GM23338 (cell line): ENCODE results near the gene C16orf87. TPM values are rescaled to one million over a fixed set of nuclear protein-coding genes. Genes with fewer than 3 reads are reported as not detected.

Experiments used
- ATAC-seq: fragments of 200-7000 bp; cut with Tn5 transposase; 3 replicates; pipeline ENCODE4 v1.9.1; 2020
- DNase-seq: peaks from one replicate; pipeline ENCODE4 v3.0.0-alpha.2; 2015; ENCODE audit warnings: low spot score
- H2AFZ ChIP-seq: fragments of 200-600 bp; sonication (generic); 2 replicates; pipeline ENCODE4 v1.8.0; 2016; ENCODE audit warnings: antibody characterized with exemption, mild to moderate bottlenecking, moderate library complexity
- H3F3A ChIP-seq: fragments of 200-600 bp; sonication (generic); replicated peaks from 2 replicates; pipeline ENCODE4 v1.8.0; 2017; ENCODE audit warnings: antibody characterized with exemption, mixed run types, low read depth
- H3K27ac ChIP-seq: fragments of 200-600 bp; sonication (generic); 2 replicates; pipeline ENCODE4 v1.6.1; 2016; ENCODE audit warnings: low read depth
- H3K27me3 ChIP-seq: fragments of 200-600 bp; sonication (generic); 2 replicates; pipeline ENCODE4 v1.8.0; 2016; ENCODE audit warnings: mild to moderate bottlenecking, mixed run types, moderate library complexity; ENCODE audit not compliant: insufficient read depth
- H3K36me3 ChIP-seq: fragments of 200-600 bp; sonication (generic); 2 replicates; pipeline ENCODE4 v1.8.0; 2016; ENCODE audit warnings: mild to moderate bottlenecking; ENCODE audit not compliant: insufficient read depth
- H3K4me1 ChIP-seq: fragments of 200-600 bp; sonication (generic); 2 replicates; pipeline ENCODE4 v1.8.0; 2016; ENCODE audit warnings: mild to moderate bottlenecking, moderate library complexity; ENCODE audit not compliant: insufficient read depth
- H3K4me2 ChIP-seq: fragments of 200-600 bp; sonication (generic); 2 replicates; pipeline ENCODE4 v1.7.1; 2017; ENCODE audit warnings: mixed run types
- H3K4me3 ChIP-seq: fragments of 200-600 bp; sonication (generic); 2 replicates; pipeline ENCODE4 v1.6.1; 2016; ENCODE audit warnings: mixed run types
- H3K79me2 ChIP-seq: fragments of 200-600 bp; sonication (generic); replicated peaks from 2 replicates; pipeline ENCODE4 v1.8.0; 2017; ENCODE audit warnings: mild to moderate bottlenecking; ENCODE audit not compliant: insufficient read depth
- H3K9me2 ChIP-seq: fragments of 200-600 bp; sonication (generic); 2 replicates; pipeline ENCODE4 v1.8.0; 2017; ENCODE audit not compliant: insufficient read depth
- H4K20me1 ChIP-seq: fragments of 200-600 bp; sonication (generic); replicated peaks from 2 replicates; pipeline ENCODE4 v1.8.0; 2017; ENCODE audit warnings: mild to moderate bottlenecking; ENCODE audit not compliant: insufficient read depth
- H3K27ac Mint-ChIP-seq: 2 replicates; pipeline ENCODE4 v1.8.0; 2020; ENCODE audit warnings: inconsistent platforms, mild to moderate bottlenecking, moderate library complexity, mixed read lengths
- H3K27me3 Mint-ChIP-seq: 3 replicates; pipeline ENCODE4 v1.8.0; 2022; ENCODE audit warnings: low read depth, mild to moderate bottlenecking, moderate library complexity, mixed read lengths, inconsistent platforms; ENCODE audit not compliant: insufficient read depth, poor library complexity
- H3K36me3 Mint-ChIP-seq: 3 replicates; pipeline ENCODE4 v1.8.0; 2021; ENCODE audit warnings: low read depth, mild to moderate bottlenecking, inconsistent platforms, moderate library complexity, mixed read lengths
- H3K4me1 Mint-ChIP-seq: 3 replicates; pipeline ENCODE4 v1.8.0; 2020; ENCODE audit warnings: mild to moderate bottlenecking, inconsistent platforms, mixed read lengths
- H3K4me3 Mint-ChIP-seq: 3 replicates; pipeline ENCODE4 v1.8.0; 2021; ENCODE audit warnings: moderate library complexity, mild to moderate bottlenecking, inconsistent platforms, mixed read lengths
- H3K9me3 Mint-ChIP-seq: 3 replicates; pipeline ENCODE4 v1.8.0; 2020; ENCODE audit warnings: moderate library complexity, mild to moderate bottlenecking, inconsistent platforms, mixed read lengths
- CREB1 ChIP-seq: fragments of 250-450 bp; sonication (Bioruptor Pico); IDR thresholded peaks from 2 replicates; pipeline ENCODE4 v1.5.0; 2020; ENCODE audit warnings: low read depth, mild to moderate bottlenecking, moderate library complexity
- EZH2 ChIP-seq: fragments of 200-600 bp; sonication (generic); IDR thresholded peaks from one replicate; pipeline ENCODE4 v1.8.0; 2017; ENCODE audit warnings: antibody characterized with exemption, mild to moderate bottlenecking, low read depth; ENCODE audit not compliant: unreplicated experiment
- EZH2phosphoT487 ChIP-seq: fragments of 200-600 bp; sonication (generic); IDR thresholded peaks from one replicate; pipeline ENCODE4 v1.8.1; 2018; ENCODE audit warnings: antibody characterized with exemption; ENCODE audit not compliant: unreplicated experiment
- JUNB ChIP-seq: IDR thresholded peaks from one replicate; pipeline ENCODE4 v1.6.1; 2016; ENCODE audit warnings: antibody characterized with exemption; ENCODE audit not compliant: unreplicated experiment
- NANOG ChIP-seq: IDR thresholded peaks from 2 replicates; pipeline ENCODE4 v1.6.1; 2016; ENCODE audit warnings: antibody characterized with exemption, borderline replicate concordance
- POLR2AphosphoS5 ChIP-seq: IDR thresholded peaks from 2 replicates; pipeline ENCODE4 v1.6.1; 2016; ENCODE audit warnings: antibody characterized with exemption, low read depth
- REST ChIP-seq: IDR thresholded peaks from one replicate; pipeline ENCODE4 v1.6.1; 2018; ENCODE audit warnings: antibody characterized with exemption; ENCODE audit not compliant: unreplicated experiment
- STAT1 ChIP-seq: IDR thresholded peaks from one replicate; pipeline ENCODE4 v1.6.1; 2016; ENCODE audit warnings: antibody characterized with exemption; ENCODE audit not compliant: unreplicated experiment
- ZNF114 ChIP-seq: fragments of 250-450 bp; sonication (Bioruptor Pico); IDR thresholded peaks from 2 replicates; pipeline ENCODE4 v1.5.0; 2020; ENCODE audit warnings: mild to moderate bottlenecking, moderate library complexity
- ZNF331 ChIP-seq: fragments of 250-450 bp; sonication (Bioruptor Pico); IDR thresholded peaks from 2 replicates; pipeline ENCODE4 v1.5.0; 2020; ENCODE audit warnings: low read depth, mild to moderate bottlenecking, moderate library complexity
- polyA plus RNA-seq: library from polyadenylated mRNA; unstranded; fragments of >200 nt; fragmentation: Nextera tagmentation; extraction: Ambion mirVana; gene quantifications from 2 replicates; pipeline ENCODE4 v1.2.1, GENCODE V29; 2016
- total RNA-seq: library from RNA; depleted of rRNA; stranded (reverse); fragments of >200 nt; shearing (Covaris generic); gene quantifications from 2 replicates; pipeline ENCODE4 v1.2.3, GENCODE V29; 2014
- TF ChIP-seq, protein P1 (sequence below): fragments of 250-450 bp; sonication (Bioruptor Pico); IDR thresholded peaks from 2 replicates; pipeline ENCODE4 v1.5.0; 2020; ENCODE audit warnings: mild to moderate bottlenecking, moderate library complexity
- TF ChIP-seq, protein P2 (sequence below), 2 experiments: fragments of 200-600 bp in 1 of 2; sonication (generic) in 1 of 2; conservative IDR thresholded peaks; 2 replicates each; pipeline versions ENCODE4 v1.5.1 to v1.6.1; 2016 to 2017; ENCODE audit warnings: antibody characterized with exemption in 2 of 2, low read depth in 2 of 2, mild to moderate bottlenecking in 2 of 2, moderate library complexity in 1 of 2

Gene C16orf87
- total and polyA plus RNA-seq, 2 experiments from 2014 or later: 23.4 to 46.0 TPM

- peaks cover 8% of the 10 kb centered on the region for H3K36me3 Mint-ChIP-seq
- H3K9me2 ChIP-seq: no peaks in the 10 kb centered on the region
- peaks cover 72% of the 10 kb centered on the region for H3K79me2 ChIP-seq
- peak overlapping the region; percentile 76; the same call in 1 of the 2 replicates for H3K4me2 ChIP-seq
- H3K27ac ChIP-seq: no peak overlapping the region
- H3K27ac Mint-ChIP-seq: no peak overlapping the region
- no peaks in the 10 kb centered on the region for H3K36me3 ChIP-seq
- ATAC-seq: no peak
- peaks cover 5% of the 10 kb centered on the region for H3K27me3 Mint-ChIP-seq
- H3F3A ChIP-seq: no peaks in the 10 kb centered on the region
- H4K20me1 ChIP-seq: peaks cover 3% of the 10 kb centered on the region; the same call in 1 of the 2 replicates
- DNase-seq: no peak
- no peaks in the 10 kb centered on the region for H3K27me3 ChIP-seq
- TF ChIP-seq, protein P1, sequence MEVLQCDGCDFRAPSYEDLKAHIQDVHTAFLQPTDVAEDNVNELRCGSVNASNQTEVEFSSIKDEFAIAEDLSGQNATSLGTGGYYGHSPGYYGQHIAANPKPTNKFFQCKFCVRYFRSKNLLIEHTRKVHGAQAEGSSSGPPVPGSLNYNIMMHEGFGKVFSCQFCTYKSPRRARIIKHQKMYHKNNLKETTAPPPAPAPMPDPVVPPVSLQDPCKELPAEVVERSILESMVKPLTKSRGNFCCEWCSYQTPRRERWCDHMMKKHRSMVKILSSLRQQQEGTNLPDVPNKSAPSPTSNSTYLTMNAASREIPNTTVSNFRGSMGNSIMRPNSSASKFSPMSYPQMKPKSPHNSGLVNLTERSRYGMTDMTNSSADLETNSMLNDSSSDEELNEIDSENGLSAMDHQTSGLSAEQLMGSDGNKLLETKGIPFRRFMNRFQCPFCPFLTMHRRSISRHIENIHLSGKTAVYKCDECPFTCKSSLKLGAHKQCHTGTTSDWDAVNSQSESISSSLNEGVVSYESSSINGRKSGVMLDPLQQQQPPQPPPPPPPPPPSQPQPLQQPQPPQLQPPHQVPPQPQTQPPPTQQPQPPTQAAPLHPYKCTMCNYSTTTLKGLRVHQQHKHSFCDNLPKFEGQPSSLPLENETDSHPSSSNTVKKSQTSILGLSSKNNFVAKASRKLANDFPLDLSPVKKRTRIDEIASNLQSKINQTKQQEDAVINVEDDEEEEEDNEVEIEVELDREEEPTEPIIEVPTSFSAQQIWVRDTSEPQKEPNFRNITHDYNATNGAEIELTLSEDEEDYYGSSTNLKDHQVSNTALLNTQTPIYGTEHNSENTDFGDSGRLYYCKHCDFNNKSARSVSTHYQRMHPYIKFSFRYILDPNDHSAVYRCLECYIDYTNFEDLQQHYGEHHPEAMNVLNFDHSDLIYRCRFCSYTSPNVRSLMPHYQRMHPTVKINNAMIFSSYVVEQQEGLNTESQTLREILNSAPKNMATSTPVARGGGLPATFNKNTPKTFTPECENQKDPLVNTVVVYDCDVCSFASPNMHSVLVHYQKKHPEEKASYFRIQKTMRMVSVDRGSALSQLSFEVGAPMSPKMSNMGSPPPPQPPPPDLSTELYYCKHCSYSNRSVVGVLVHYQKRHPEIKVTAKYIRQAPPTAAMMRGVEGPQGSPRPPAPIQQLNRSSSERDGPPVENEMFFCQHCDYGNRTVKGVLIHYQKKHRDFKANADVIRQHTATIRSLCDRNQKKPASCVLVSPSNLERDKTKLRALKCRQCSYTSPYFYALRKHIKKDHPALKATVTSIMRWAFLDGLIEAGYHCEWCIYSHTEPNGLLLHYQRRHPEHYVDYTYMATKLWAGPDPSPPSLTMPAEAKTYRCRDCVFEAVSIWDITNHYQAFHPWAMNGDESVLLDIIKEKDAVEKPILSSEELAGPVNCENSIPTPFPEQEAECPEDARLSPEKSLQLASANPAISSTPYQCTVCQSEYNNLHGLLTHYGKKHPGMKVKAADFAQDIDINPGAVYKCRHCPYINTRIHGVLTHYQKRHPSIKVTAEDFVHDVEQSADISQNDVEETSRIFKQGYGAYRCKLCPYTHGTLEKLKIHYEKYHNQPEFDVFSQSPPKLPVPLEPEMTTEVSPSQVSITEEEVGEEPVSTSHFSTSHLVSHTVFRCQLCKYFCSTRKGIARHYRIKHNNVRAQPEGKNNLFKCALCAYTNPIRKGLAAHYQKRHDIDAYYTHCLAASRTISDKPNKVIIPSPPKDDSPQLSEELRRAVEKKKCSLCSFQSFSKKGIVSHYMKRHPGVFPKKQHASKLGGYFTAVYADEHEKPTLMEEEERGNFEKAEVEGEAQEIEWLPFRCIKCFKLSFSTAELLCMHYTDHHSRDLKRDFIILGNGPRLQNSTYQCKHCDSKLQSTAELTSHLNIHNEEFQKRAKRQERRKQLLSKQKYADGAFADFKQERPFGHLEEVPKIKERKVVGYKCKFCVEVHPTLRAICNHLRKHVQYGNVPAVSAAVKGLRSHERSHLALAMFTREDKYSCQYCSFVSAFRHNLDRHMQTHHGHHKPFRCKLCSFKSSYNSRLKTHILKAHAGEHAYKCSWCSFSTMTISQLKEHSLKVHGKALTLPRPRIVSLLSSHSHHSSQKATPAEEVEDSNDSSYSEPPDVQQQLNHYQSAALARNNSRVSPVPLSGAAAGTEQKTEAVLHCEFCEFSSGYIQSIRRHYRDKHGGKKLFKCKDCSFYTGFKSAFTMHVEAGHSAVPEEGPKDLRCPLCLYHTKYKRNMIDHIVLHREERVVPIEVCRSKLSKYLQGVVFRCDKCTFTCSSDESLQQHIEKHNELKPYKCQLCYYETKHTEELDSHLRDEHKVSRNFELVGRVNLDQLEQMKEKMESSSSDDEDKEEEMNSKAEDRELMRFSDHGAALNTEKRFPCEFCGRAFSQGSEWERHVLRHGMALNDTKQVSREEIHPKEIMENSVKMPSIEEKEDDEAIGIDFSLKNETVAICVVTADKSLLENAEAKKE: no peak
- TF ChIP-seq ZNF114 (CRISPR knock-in tag) (no peak), ZNF331 (no peak), NANOG (no peak), EZH2phosphoT487 (no peak), POLR2AphosphoS5 (no peak), JUNB (no peak), REST (no peak), CREB1 (no peak), STAT1 (no peak), EZH2 (no peak)
- TF ChIP-seq, protein P2, sequence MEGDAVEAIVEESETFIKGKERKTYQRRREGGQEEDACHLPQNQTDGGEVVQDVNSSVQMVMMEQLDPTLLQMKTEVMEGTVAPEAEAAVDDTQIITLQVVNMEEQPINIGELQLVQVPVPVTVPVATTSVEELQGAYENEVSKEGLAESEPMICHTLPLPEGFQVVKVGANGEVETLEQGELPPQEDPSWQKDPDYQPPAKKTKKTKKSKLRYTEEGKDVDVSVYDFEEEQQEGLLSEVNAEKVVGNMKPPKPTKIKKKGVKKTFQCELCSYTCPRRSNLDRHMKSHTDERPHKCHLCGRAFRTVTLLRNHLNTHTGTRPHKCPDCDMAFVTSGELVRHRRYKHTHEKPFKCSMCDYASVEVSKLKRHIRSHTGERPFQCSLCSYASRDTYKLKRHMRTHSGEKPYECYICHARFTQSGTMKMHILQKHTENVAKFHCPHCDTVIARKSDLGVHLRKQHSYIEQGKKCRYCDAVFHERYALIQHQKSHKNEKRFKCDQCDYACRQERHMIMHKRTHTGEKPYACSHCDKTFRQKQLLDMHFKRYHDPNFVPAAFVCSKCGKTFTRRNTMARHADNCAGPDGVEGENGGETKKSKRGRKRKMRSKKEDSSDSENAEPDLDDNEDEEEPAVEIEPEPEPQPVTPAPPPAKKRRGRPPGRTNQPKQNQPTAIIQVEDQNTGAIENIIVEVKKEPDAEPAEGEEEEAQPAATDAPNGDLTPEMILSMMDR (conservative IDR thresholded peaks at IDR 0.05; ENCODE audit: low read depth in 2 of 2): no peak
- no peak overlapping the region for H2AFZ ChIP-seq
- peaks cover 24% of the 10 kb centered on the region for H3K4me1 Mint-ChIP-seq
- peaks cover 28% of the 10 kb centered on the region for H3K4me1 ChIP-seq
- no peak overlapping the region for H3K4me3 Mint-ChIP-seq
- peak overlapping the region; percentile 86 for H3K4me3 ChIP-seq
- H3K9me3 Mint-ChIP-seq: peaks cover 4% of the 10 kb centered on the region; the same call in 2 of the 3 replicates
These were observed 2.7 kb downstream of the C16orf87 start for GRCh38 chr16:46828292-46828691.
